ENCODE measurements around the gene OR2T2. TPM values are rescaled to one million over a fixed set of nuclear protein-coding genes. Genes with fewer than 3 reads are reported as not detected.

Gene OR2T2
- not detected in 5 replicates for total RNA-seq (2022; extraction: Qiagen RNA extraction)

GRCh38 chr1:248445399-248445798, at the start of gene OR2T2:
OR2T2 (plus strand) TSS chr1:248445637; CDS start chr1:248452798, 7,161 bp downstream.

GRCh38 chr1:248402748-248403147, 42.7 kb upstream of the OR2T2 start, which contains the start of gene OR2T1:
OR2T1 (plus strand) TSS chr1:248403048; CDS start chr1:248406148, 3,100 bp downstream.

GRCh38 chr1:248473051-248473450, 27.6 kb downstream of the OR2T2 start, which contains the start of gene OR2T3:
OR2T3 (plus strand) TSS chr1:248473351; CDS start chr1:248473351, 0 bp downstream.

GRCh38 chr1:248488289-248488688, 42.9 kb downstream of the OR2T2 start, which contains the start of gene OR2T5:
OR2T5 (plus strand) TSS chr1:248488589; CDS start chr1:248488589, 0 bp downstream.

Other genes starting within 250 kb of the OR2T2 start
- gene OR2M3, start 248.4 kb upstream of the OR2T2 start, total RNA-seq (2022; extraction: Qiagen RNA extraction): not detected in 5 replicates
- gene OR2M4, start 214.2 kb upstream of the OR2T2 start, total RNA-seq (2022; extraction: Qiagen RNA extraction): not detected in 5 replicates
- not detected in 5 replicates for gene OR2T33, start 167.7 kb upstream of the OR2T2 start, total RNA-seq (2022; extraction: Qiagen RNA extraction)
- not detected in 5 replicates for gene OR2T12, start 142.2 kb upstream of the OR2T2 start, total RNA-seq (2022; extraction: Qiagen RNA extraction)
- not detected in 5 replicates for gene OR2M7, start 121.1 kb upstream of the OR2T2 start, total RNA-seq (2022; extraction: Qiagen RNA extraction)
- gene OR14C36, start 96.9 kb upstream of the OR2T2 start, total RNA-seq (2022; extraction: Qiagen RNA extraction): not detected in 5 replicates
- gene OR2T4, start 84.0 kb upstream of the OR2T2 start, total RNA-seq (2022; extraction: Qiagen RNA extraction): not detected in 5 replicates
- gene OR2T6, start 69.9 kb upstream of the OR2T2 start, total RNA-seq (2022; extraction: Qiagen RNA extraction): not detected in 5 replicates
- gene OR2T1, start 42.6 kb upstream of the OR2T2 start, total RNA-seq (2022; extraction: Qiagen RNA extraction): not detected in 5 replicates
- gene OR2T3, start 27.7 kb downstream of the OR2T2 start, total RNA-seq (2022; extraction: Qiagen RNA extraction): not detected in 5 replicates
- gene OR2T5, start 43.0 kb downstream of the OR2T2 start, total RNA-seq (2022; extraction: Qiagen RNA extraction): not detected in 5 replicates
- gene OR2G6, start 62.4 kb downstream of the OR2T2 start, total RNA-seq (2022; extraction: Qiagen RNA extraction): not detected in 5 replicates
- not detected in 5 replicates for gene OR2T29, start 117.1 kb downstream of the OR2T2 start, total RNA-seq (2022; extraction: Qiagen RNA extraction)
- not detected in 5 replicates for gene OR2T34, start 129.1 kb downstream of the OR2T2 start, total RNA-seq (2022; extraction: Qiagen RNA extraction)
- not detected in 5 replicates for gene OR2T10, start 152.1 kb downstream of the OR2T2 start, total RNA-seq (2022; extraction: Qiagen RNA extraction)
- gene OR2T11, start 189.5 kb downstream of the OR2T2 start, total RNA-seq (2022; extraction: Qiagen RNA extraction): not detected in 5 replicates
- not detected in 5 replicates for gene OR2T35, start 199.6 kb downstream of the OR2T2 start, total RNA-seq (2022; extraction: Qiagen RNA extraction)
- not detected in 5 replicates for gene OR2T27, start 209.9 kb downstream of the OR2T2 start, total RNA-seq (2022; extraction: Qiagen RNA extraction)

Data from A549 treated with AZD2906 at 1 μM for 4 hours (cell line).